Measurements from ENCODE around the gene DPYSL3.

DNA sequence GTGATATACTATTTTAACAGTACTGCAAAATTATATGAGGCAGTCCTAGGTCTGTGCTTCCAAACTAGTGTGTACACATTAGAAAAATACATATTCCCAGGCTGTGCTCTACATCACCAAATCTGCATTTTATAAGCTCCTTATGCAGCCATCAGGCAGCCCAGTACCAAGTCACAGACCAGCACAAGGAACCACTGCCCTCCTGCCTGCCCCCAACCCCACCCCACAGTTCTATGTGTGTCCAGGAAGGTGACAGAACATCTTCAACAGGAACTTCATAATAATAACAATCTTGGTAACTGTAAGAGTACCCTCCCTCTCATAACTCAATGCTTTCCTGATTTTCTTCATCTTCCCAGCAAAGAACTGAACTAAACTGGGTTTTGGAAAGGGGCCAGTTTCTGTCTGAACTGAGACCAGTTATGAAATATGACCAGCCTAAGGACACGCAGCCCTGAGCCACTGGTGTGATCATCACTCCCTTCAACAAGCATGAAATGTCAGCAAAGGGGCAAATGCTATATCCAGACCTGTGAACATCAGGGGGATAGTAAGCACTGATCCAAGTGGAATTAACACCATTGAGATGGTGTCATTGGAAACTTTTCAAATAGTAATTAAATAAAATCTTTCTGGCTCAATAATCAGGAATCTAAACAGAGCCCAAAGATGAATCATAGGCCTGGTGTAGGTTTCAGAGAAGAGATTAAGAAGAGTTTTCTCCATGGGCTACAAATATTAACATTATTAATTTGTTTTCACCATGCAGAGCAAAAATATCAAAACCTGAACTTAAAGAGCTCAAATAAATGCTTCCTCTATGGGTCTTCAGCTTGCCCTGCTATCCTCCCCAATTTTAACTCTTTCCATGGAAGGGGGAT lies 82.1 kb downstream of the DPYSL3 start:
- TF ChIP-seq EZH2 (IDR thresholded peaks at IDR 0.05; ENCODE audit: insufficient read depth, poor library complexity, severe bottlenecking) (no peak), EZH2phosphoT487 (IDR thresholded peaks at IDR 0.05; ENCODE audit: insufficient read depth, low read depth) (no peak)
